Cerebellar nuclear complex (tissue), 1 donor: Measurements from ENCODE around the gene ZNF641.
"Not testable (repeated sequence)": the region's sequence is repeated elsewhere in the genome, so short reads cannot be mapped to it uniquely, and the experiment has no call there.

Source experiments
- DNase-seq, 2 experiments: peaks; one replicate each; lab custom pipeline; 2025; lab: John Stamatoyannopoulos, UW

ZNF641 gene

DNA sequence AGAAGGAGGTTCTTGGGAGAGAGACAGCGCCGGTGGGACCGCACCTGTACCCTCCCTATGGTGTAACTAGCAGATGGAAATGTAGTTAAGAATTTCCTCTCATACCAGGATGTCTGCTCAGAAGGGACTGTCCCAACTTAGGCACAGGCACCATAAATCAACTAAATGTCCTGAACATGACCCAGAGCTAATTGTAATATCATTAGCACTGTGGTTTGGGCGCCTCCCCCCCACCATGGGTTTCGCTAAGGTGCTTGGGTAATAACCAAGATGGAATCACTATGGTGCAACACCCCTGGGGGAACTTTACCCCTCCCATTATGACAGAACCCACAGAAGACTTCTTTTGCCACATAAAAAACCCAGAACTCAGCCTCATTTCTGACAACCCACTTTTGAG is 15.9 kb downstream of the ZNF641 start:
- no peak for DNase-seq

DNA sequence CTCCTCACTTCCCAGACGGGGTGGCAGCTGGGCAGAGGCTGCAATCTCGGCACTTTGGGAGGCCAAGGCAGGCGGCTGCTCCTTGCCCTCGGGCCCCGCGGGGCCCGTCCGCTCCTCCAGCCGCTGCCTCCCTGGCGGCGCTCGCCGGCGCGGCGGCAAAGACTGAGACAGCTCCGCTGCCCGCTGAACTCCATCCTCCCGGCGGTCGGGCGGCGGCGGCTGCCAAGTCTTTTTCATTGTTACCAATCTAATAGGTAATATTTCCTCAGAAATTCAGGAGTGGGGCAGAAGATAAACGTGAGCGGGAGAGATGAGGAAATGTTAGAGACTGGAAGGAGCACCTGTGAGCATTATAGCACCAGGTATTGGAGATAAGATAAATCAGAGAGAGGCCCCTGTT is 17.0 kb downstream of the ZNF641 start:
- DNase-seq: not testable (repeated sequence)

- DNase-seq: no peak
These were observed 19.3 kb downstream of the ZNF641 start for GRCh38 chr12:48331399-48331798.

DNA sequence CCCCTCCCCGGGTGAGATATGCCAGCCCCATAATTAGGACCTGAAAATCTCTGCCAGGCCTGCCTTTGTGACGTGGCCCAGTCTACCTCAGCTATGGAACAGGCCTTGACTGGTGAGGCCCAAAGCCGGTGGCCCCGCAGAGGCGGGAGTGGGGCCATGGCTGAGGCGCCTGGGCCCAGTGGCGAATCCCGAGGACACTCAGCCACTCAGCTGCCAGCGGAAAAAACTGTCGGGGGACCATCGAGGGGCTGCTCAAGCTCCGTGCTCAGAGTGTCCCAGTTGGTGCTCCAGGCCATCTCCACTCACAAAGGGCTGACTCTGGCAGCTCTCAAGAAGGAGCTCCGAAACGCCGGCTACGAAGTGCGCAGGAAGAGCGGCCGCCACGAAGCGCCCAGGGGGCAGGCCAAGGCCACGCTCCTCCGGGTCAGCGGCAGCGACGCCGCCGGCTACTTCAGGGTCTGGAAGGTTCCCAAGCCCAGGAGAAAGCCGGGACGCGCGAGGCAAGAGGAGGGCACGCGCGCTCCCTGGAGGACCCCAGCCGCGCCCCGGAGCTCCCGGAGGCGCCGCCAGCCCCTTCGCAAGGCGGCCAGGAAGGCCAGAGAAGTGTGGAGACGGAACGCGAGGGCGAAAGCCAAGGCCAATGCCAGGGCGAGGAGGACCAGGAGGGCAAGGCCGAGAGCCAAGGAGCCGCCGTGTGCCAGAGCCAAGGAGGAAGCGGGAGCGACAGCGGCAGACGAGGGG is 21.4 kb downstream of the ZNF641 start:
- no peak for DNase-seq

GRCh38 chr12:48316491-48316890 is 34.2 kb downstream of the ZNF641 start:
- no peak for DNase-seq

GRCh38 chr12:48311313-48311712 is 39.4 kb downstream of the ZNF641 start:
- DNase-seq: no peak

DNA sequence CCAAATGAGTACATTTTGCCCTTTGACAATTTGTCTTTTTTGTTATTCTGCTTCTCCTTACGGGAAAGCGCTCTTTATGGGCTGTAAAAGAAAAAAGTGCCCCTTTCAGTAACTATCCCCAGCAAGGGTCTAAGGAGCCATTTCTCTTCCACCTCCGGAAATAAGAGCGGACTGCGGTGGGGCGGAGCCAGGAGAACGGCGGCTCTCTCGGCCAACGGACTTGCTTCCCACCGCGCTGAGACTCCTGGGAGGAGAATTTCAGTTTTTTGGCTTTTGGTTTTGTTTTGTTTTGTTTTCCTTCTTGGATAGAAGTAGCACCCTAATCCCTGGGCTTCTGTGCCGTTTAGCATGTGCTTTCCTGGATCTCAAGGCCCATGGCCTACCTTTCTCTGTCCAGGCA is 43.5 kb downstream of the ZNF641 start:
- DNase-seq: no peak

- DNase-seq: no peak
These were observed 45.5 kb downstream of the ZNF641 start for GRCh38 chr12:48305190-48305589.

- no peak for DNase-seq
These were observed 48.4 kb downstream of the ZNF641 start for GRCh38 chr12:48302161-48302911.

GRCh38 chr12:48300774-48301173 is 49.9 kb downstream of the ZNF641 start:
- no peak for DNase-seq

DNA sequence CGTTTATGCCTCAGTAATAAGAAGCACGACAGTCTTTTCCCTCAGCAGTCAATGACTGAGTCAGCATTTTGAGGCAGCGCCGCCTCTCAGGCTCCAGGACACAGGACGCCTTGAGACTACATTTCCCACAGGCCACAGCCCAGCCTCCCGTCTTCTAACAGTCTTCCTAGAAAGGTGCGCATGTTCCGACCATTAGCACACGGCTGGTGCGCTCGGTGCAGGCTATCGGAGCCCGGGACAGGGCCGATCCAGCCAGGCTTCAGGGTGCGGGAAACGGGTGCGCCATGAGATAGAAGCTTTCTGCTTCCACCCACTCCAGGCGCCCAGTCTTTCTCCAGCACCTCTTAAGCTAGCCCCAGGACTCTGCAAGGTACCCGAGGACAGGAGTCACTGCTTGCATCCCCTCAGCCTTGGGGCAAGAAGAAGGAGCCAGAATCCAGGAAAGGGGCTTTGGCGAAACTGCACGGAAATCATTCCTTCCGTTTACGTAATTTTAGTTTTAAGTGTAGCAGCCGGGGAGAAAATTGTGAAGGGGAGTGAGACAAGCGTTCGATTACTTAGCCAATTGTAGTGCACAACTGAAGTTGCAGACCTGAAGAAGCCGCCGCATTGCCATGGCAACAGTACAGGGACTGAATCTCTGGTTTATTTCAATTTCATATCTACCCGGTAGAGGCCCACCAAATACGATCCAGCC is 54.0 kb downstream of the ZNF641 start:
- peak; percentile 22 to 55 for DNase-seq

DNA sequence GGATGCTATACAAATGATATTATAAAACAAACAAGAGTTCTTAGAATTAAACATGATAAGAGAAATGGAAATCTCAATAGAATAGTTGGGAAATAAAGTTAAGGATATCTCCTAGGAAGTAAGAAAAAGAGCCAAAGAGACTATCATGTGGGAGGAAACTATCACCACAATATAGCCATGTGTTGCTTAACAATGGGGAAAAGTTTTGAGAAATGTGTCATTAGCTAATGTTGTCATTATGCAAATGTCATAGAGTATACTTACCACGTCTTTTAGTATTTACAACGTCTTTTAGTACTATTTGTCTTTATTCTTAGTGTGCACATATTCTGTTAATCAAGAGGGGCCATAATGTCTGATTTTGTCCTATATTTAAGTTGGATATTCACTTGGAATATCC is 58.7 kb downstream of the ZNF641 start:
- DNase-seq: no peak

- DNase-seq: no peak
These were observed 59.2 kb downstream of the ZNF641 start for GRCh38 chr12:48291511-48291910.

- no peak for DNase-seq
These were observed 62.1 kb downstream of the ZNF641 start for GRCh38 chr12:48288387-48289268.
